ENCODE data around the gene SIN3B.
A peak's percentile ranks its signal among the peaks of the same experiment; 100 is the strongest.

Gene SIN3B

GRCh38 chr19:16862826-16863415, 33.7 kb downstream of the SIN3B start:
- no peaks in the 10 kb centered on the region for H3K79me1 ChIP-seq (ENCODE audit: low read length)
- H3K9ac ChIP-seq (ENCODE audit: low read length) = no peak overlapping the region
- H3K36me3 ChIP-seq (ENCODE audit: control insufficient read depth in 1 of 2, insufficient read depth in 2 of 2, low read length in 2 of 2) = peaks cover 67 to 78% of the 10 kb centered on the region in 2 experiments
- no peak overlapping the region for H3K4me3 ChIP-seq (ENCODE audit: low read depth, low read length)
- H2AFZ ChIP-seq (ENCODE audit: insufficient read depth, low read length, poor library complexity) = no peak overlapping the region
- no peak overlapping the region for H2BK12ac ChIP-seq (ENCODE audit: low read length)
- H3K9me3 ChIP-seq (ENCODE audit: insufficient read depth, low read depth, low read length) = peaks cover 3% of the 10 kb centered on the region
- H3K23ac ChIP-seq (ENCODE audit: low read length) = no peak overlapping the region
- H3K27ac ChIP-seq (ENCODE audit: low read depth, low read length) = no peak overlapping the region
- no CpG with 5 or more reads among the region's 10 CpGs for WGBS (ENCODE audit: extremely low coverage, insufficient coverage, insufficient read length)
- H2BK120ac ChIP-seq (ENCODE audit: insufficient read depth, low read length, poor library complexity) = no peak overlapping the region
- no peaks in the 10 kb centered on the region for H3K79me2 ChIP-seq (ENCODE audit: control insufficient read depth, insufficient read depth, low read length, poor library complexity)
- H3K18ac ChIP-seq (ENCODE audit: low read length) = no peak overlapping the region
- no peak overlapping the region for H4K91ac ChIP-seq (ENCODE audit: low read depth, low read length)
- H3K14ac ChIP-seq (ENCODE audit: low read length) = no peak overlapping the region
- H4K8ac ChIP-seq (ENCODE audit: low read depth, low read length) = no peak overlapping the region
- H2AK5ac ChIP-seq (ENCODE audit: low read length) = no peak overlapping the region
- no peak for DNase-seq
- no peaks in the 10 kb centered on the region for H3K4me1 ChIP-seq (ENCODE audit: control insufficient read depth in 1 of 2, insufficient read depth in 2 of 2, low read length in 2 of 2)
- no peak overlapping the region for H3K4me2 ChIP-seq (ENCODE audit: low read length)
- H3K27me3 ChIP-seq (ENCODE audit: insufficient read depth, low read length) = no peaks in the 10 kb centered on the region
- H3K4ac ChIP-seq (ENCODE audit: low read depth, low read length) = no peak overlapping the region
- no peak overlapping the region for H2BK5ac ChIP-seq (ENCODE audit: low read depth, low read length, poor library complexity)
- no peak overlapping the region for H4K12ac ChIP-seq (ENCODE audit: low read depth, low read length)

- H3K79me1 ChIP-seq (ENCODE audit: low read length) = no peaks in the 10 kb centered on the region
- H3K9ac ChIP-seq (ENCODE audit: low read length) = no peak overlapping the region
- no peak overlapping the region for H3K27ac ChIP-seq (ENCODE audit: low read depth, low read length)
- no peak overlapping the region for H2AFZ ChIP-seq (ENCODE audit: insufficient read depth, low read length, poor library complexity)
- H4K12ac ChIP-seq (ENCODE audit: low read depth, low read length) = no peak overlapping the region
- no peak overlapping the region for H2BK120ac ChIP-seq (ENCODE audit: insufficient read depth, low read length, poor library complexity)
- no peaks in the 10 kb centered on the region for H3K4me1 ChIP-seq (ENCODE audit: control insufficient read depth in 1 of 2, insufficient read depth in 2 of 2, low read length in 2 of 2)
- no CpG with 5 or more reads among the region's 10 CpGs for WGBS (ENCODE audit: extremely low coverage, insufficient coverage, insufficient read length)
- no peak overlapping the region for H4K8ac ChIP-seq (ENCODE audit: low read depth, low read length)
- H3K14ac ChIP-seq (ENCODE audit: low read length) = no peak overlapping the region
- peak overlapping the region; percentile 32 for H3K18ac ChIP-seq (ENCODE audit: low read length)
- H3K27me3 ChIP-seq (ENCODE audit: insufficient read depth, low read length) = no peaks in the 10 kb centered on the region
- peaks cover 7% of the 10 kb centered on the region for H3K9me3 ChIP-seq (ENCODE audit: insufficient read depth, low read depth, low read length)
- H2AK5ac ChIP-seq (ENCODE audit: low read length) = no peak overlapping the region
- H3K4me3 ChIP-seq (ENCODE audit: low read depth, low read length) = no peak overlapping the region
- H3K36me3 ChIP-seq (ENCODE audit: control insufficient read depth in 1 of 2, insufficient read depth in 2 of 2, low read length in 2 of 2) = peaks cover 83 to 94% of the 10 kb centered on the region in 2 experiments
- no peak overlapping the region for H3K4me2 ChIP-seq (ENCODE audit: low read length)
- no peaks in the 10 kb centered on the region for H3K79me2 ChIP-seq (ENCODE audit: control insufficient read depth, insufficient read depth, low read length, poor library complexity)
- no peak overlapping the region for H2BK12ac ChIP-seq (ENCODE audit: low read length)
- DNase-seq = no peak
- no peak overlapping the region for H3K4ac ChIP-seq (ENCODE audit: low read depth, low read length)
- H2BK5ac ChIP-seq (ENCODE audit: low read depth, low read length, poor library complexity) = no peak overlapping the region
- no peak overlapping the region for H3K23ac ChIP-seq (ENCODE audit: low read length)
- no peak overlapping the region for H4K91ac ChIP-seq (ENCODE audit: low read depth, low read length)
Observed at GRCh38 chr19:16867211-16867610, 38.0 kb downstream of the SIN3B start.

- Histone ChIP-seq H2BK12ac (ENCODE audit: low read length) (no peak overlapping the region), H4K12ac (ENCODE audit: low read depth, low read length) (no peak overlapping the region), H4K91ac (ENCODE audit: low read depth, low read length) (no peak overlapping the region), H3K4ac (ENCODE audit: low read depth, low read length) (no peak overlapping the region), H2BK120ac (ENCODE audit: insufficient read depth, low read length, poor library complexity) (no peak overlapping the region), H4K8ac (ENCODE audit: low read depth, low read length) (no peak overlapping the region), H2BK5ac (ENCODE audit: low read depth, low read length, poor library complexity) (no peak overlapping the region), H3K23ac (ENCODE audit: low read length) (no peak overlapping the region), H3K4me2 (ENCODE audit: low read length) (no peak overlapping the region), H3K9ac (ENCODE audit: low read length) (no peak overlapping the region), H3K27me3 (ENCODE audit: insufficient read depth, low read length) (no peaks in the 10 kb centered on the region), H2AFZ (ENCODE audit: insufficient read depth, low read length, poor library complexity) (no peak overlapping the region), H3K27ac (ENCODE audit: low read depth, low read length) (no peak overlapping the region), H3K18ac (ENCODE audit: low read length) (no peak overlapping the region), H3K79me2 (ENCODE audit: control insufficient read depth, insufficient read depth, low read length, poor library complexity) (no peaks in the 10 kb centered on the region), H2AK5ac (ENCODE audit: low read length) (no peak overlapping the region), H3K79me1 (ENCODE audit: low read length) (no peaks in the 10 kb centered on the region), H3K14ac (ENCODE audit: low read length) (no peak overlapping the region), H3K4me1 (ENCODE audit: control insufficient read depth in 1 of 2, insufficient read depth in 2 of 2, low read length in 2 of 2) (peaks cover 0 to 3% of the 10 kb centered on the region in 2 experiments), H3K4me3 (ENCODE audit: low read depth, low read length) (no peak overlapping the region), H3K9me3 (ENCODE audit: insufficient read depth, low read depth, low read length) (peaks cover 9% of the 10 kb centered on the region), H3K36me3 (ENCODE audit: control insufficient read depth in 1 of 2, insufficient read depth in 2 of 2, low read length in 2 of 2) (peaks cover 84 to 92% of the 10 kb centered on the region in 2 experiments)
- no peak for DNase-seq
- no CpG with 5 or more reads among the region's 20 CpGs for WGBS (ENCODE audit: extremely low coverage, insufficient coverage, insufficient read length)
Observed at GRCh38 chr19:16868423-16869130, 39.4 kb downstream of the SIN3B start.

GRCh38 chr19:16869331-16869972, 40.3 kb downstream of the SIN3B start:
- Histone ChIP-seq H3K4me1 (ENCODE audit: control insufficient read depth in 1 of 2, insufficient read depth in 2 of 2, low read length in 2 of 2) (peaks cover 0 to 3% of the 10 kb centered on the region in 2 experiments), H4K12ac (ENCODE audit: low read depth, low read length) (no peak overlapping the region), H3K18ac (ENCODE audit: low read length) (no peak overlapping the region), H3K79me2 (ENCODE audit: control insufficient read depth, insufficient read depth, low read length, poor library complexity) (no peaks in the 10 kb centered on the region), H3K36me3 (ENCODE audit: control insufficient read depth in 1 of 2, insufficient read depth in 2 of 2, low read length in 2 of 2) (peaks cover 82 to 90% of the 10 kb centered on the region in 2 experiments), H3K14ac (ENCODE audit: low read length) (no peak overlapping the region), H3K27ac (ENCODE audit: low read depth, low read length) (no peak overlapping the region), H3K4me3 (ENCODE audit: low read depth, low read length) (no peak overlapping the region), H3K27me3 (ENCODE audit: insufficient read depth, low read length) (no peaks in the 10 kb centered on the region), H3K9ac (ENCODE audit: low read length) (no peak overlapping the region), H2AFZ (ENCODE audit: insufficient read depth, low read length, poor library complexity) (no peak overlapping the region), H4K91ac (ENCODE audit: low read depth, low read length) (no peak overlapping the region), H3K79me1 (ENCODE audit: low read length) (no peaks in the 10 kb centered on the region), H3K4ac (ENCODE audit: low read depth, low read length) (no peak overlapping the region), H2BK120ac (ENCODE audit: insufficient read depth, low read length, poor library complexity) (no peak overlapping the region), H3K4me2 (ENCODE audit: low read length) (no peak overlapping the region), H2BK5ac (ENCODE audit: low read depth, low read length, poor library complexity) (no peak overlapping the region), H4K8ac (ENCODE audit: low read depth, low read length) (no peak overlapping the region), H3K9me3 (ENCODE audit: insufficient read depth, low read depth, low read length) (peaks cover 13% of the 10 kb centered on the region), H3K23ac (ENCODE audit: low read length) (no peak overlapping the region), H2AK5ac (ENCODE audit: low read length) (no peak overlapping the region), H2BK12ac (ENCODE audit: low read length) (no peak overlapping the region)
- WGBS (ENCODE audit: extremely low coverage, insufficient coverage, insufficient read length) = no CpG with 5 or more reads among the region's 30 CpGs
- no peak for DNase-seq

Measured in trophoblast cell (in vitro differentiated cells and primary cell).